K562 (cell line): Measurements from ENCODE around the gene HPCAL1. TPM values are rescaled to one million over a fixed set of nuclear protein-coding genes. Genes with fewer than 3 reads are reported as not detected.
A peak's percentile ranks its signal among the peaks of the same experiment; 100 is the strongest.

Source experiments
- ATF2 ChIP-seq: sonication (generic); formaldehyde crosslinking; IDR thresholded peaks from 2 replicates; pipeline ENCODE4 v1.8.1; 2022; ENCODE audit warnings: missing genetic modification reagents
- BDP1 ChIP-seq: IDR thresholded peaks from 3 replicates; pipeline ENCODE4 v1.6.1; 2011; ENCODE audit not compliant: insufficient read length, insufficient read depth
- CBX3 ChIP-seq, 2 experiments: IDR thresholded peaks; 1 replicate in 1 of 2; 2 replicates in 1 of 2; pipeline ENCODE4 v1.6.1; 2012; ENCODE audit warnings: inconsistent platforms in 2 of 2, low read length in 2 of 2, borderline replicate concordance in 1 of 2, control low read depth in 1 of 2
- FOS ChIP-seq: IDR thresholded peaks from 3 replicates; pipeline ENCODE4 v1.6.1; 2011; ENCODE audit not compliant: insufficient read length; ENCODE audit errors: extremely low read depth
- FOXM1 ChIP-seq, 2 experiments: fragments of 450-650 bp in 1 of 2; sonication (generic) in 1 of 2; formaldehyde crosslinking in 1 of 2; IDR thresholded peaks; 2 replicates each; pipeline versions ENCODE4 v1.6.1 to v1.9.0; 2017 to 2022; ENCODE audit warnings: low read depth in 2 of 2, mild to moderate bottlenecking in 2 of 2, missing genetic modification reagents in 1 of 2, moderate library complexity in 1 of 2
- GATA2 ChIP-seq: sonication (generic); formaldehyde crosslinking; IDR thresholded peaks from 2 replicates; pipeline ENCODE4 v1.4.0; 2020; ENCODE audit warnings: mild to moderate bottlenecking, missing genetic modification reagents
- HDAC1 ChIP-seq, 2 experiments: fragments of 450-650 bp; IDR thresholded peaks; 2 replicates each; pipeline ENCODE4 v1.6.1; 2016 to 2017; ENCODE audit warnings: inconsistent platforms in 1 of 2, mild to moderate bottlenecking in 1 of 2, moderate library complexity in 1 of 2
- HMG20A ChIP-seq: fragments of 450-650 bp; formaldehyde crosslinking; conservative IDR thresholded peaks from 2 replicates; pipeline ENCODE4 v1.4.0; 2020; ENCODE audit warnings: mild to moderate bottlenecking, mixed read lengths
- HOMEZ ChIP-seq: fragments of 250-450 bp; sonication (Bioruptor Pico); IDR thresholded peaks from 2 replicates; pipeline ENCODE4 v1.4.0; 2020; ENCODE audit warnings: mild to moderate bottlenecking, moderate library complexity
- KDM4B ChIP-seq, 2 experiments: fragments of 450-650 bp in 1 of 2; sonication (generic) in 1 of 2; IDR thresholded peaks; 2 replicates each; pipeline ENCODE4 v1.6.1; 2016 to 2017; ENCODE audit warnings: borderline replicate concordance in 2 of 2, antibody characterized with exemption in 1 of 2, low read depth in 1 of 2, mild to moderate bottlenecking in 1 of 2
- MBD2 ChIP-seq: sonication (generic); IDR thresholded peaks from 2 replicates; pipeline ENCODE4 v1.6.1; 2016; ENCODE audit warnings: low read depth, borderline replicate concordance
- PCBP1 ChIP-seq: fragments of 200-400 bp; formaldehyde crosslinking; IDR thresholded peaks from 2 replicates; pipeline ENCODE4 v1.6.1; 2018; ENCODE audit warnings: mild to moderate bottlenecking, low read depth, low read length; ENCODE audit not compliant: poor library complexity, severe bottlenecking
- SAP30 ChIP-seq: fragments of 200-600 bp; sonication (generic); IDR thresholded peaks from 2 replicates; pipeline ENCODE4 v1.6.1; 2012; ENCODE audit warnings: borderline replicate concordance, low read depth, mild to moderate bottlenecking, moderate library complexity, low read length, control low read depth, inconsistent platforms; ENCODE audit not compliant: insufficient read depth, poor library complexity, severe bottlenecking
- SMARCA4 ChIP-seq: fragments of 450-650 bp; IDR thresholded peaks from 2 replicates; pipeline ENCODE4 v1.6.1; 2016
- THAP12 ChIP-seq: fragments of 250-450 bp; sonication (Bioruptor Pico); IDR thresholded peaks from 2 replicates; pipeline ENCODE4 v1.9.0; 2021; ENCODE audit warnings: mild to moderate bottlenecking, inconsistent platforms
- THAP7 ChIP-seq: fragments of 250-450 bp; sonication (Bioruptor Pico); IDR thresholded peaks from 2 replicates; pipeline ENCODE4 v1.5.0; 2021
- VEZF1 ChIP-seq: fragments of 200-800 bp; sonication (Bioruptor generic); IDR thresholded peaks from 2 replicates; pipeline ENCODE4 v1.6.1; 2017; ENCODE audit warnings: missing genetic modification characterization, missing compliant biosample characterization
- WHSC1 ChIP-seq: IDR thresholded peaks from one replicate; pipeline ENCODE4 v1.6.1; 2012; ENCODE audit warnings: low read length, control low read depth, inconsistent platforms
- polyA plus RNA-seq, 8 experiments: library from polyadenylated mRNA; depleted of rRNA in 4 of 8; stranded (reverse) in 5 of 8; unstranded in 3 of 8; fragments of >200 nt; fragmentation: Nextera tagmentation in 2 of 8; fragmentation: Illumina TruSeq in 1 of 8; extraction: Ambion mirVana in 2 of 8; extraction: Trizol in 1 of 8; gene quantifications; 2 replicates each; pipeline versions ENCODE4 v1.2.1 to v1.2.3, GENCODE V29; 2011 to 2014; ENCODE audit warnings: inconsistent platforms in 1 of 8, missing spikeins in 1 of 8
- total RNA-seq, 7 experiments: library from RNA; depleted of rRNA in 6 of 7; stranded (reverse); fragments of >200 nt in 6 of 7; fragmentation: Illumina TruSeq in 2 of 7; extraction: Trizol in 2 of 7; gene quantifications; 2 replicates each; pipeline versions ENCODE4 v1.2.1 to v1.2.3, GENCODE V29; 2011 to 2021; ENCODE audit warnings: low replicate concordance in 1 of 7

The HPCAL1 gene
- total and polyA plus RNA-seq, 9 of the 15 experiments (the other 6 are each of a cell fraction or from before 2014, with no cell fraction given) = 2.7 to 65.5 (median 23.9) TPM

GRCh38 chr2:10332402-10333246 lies 29.9 kb downstream of the HPCAL1 start (continued):
- TF ChIP-seq VEZF1 (CRISPR knock-in tag) (0 out of 2 replicates have a peak, but pooled peaks have one; percentile 12), WHSC1 (no peak), BDP1 (no peak), HDAC1 (IDR thresholded peaks at IDR 0.05) (peak in 1 of 2 experiments; percentile 77; a peak in 2 of 4 replicates), CBX3 (IDR thresholded peaks at IDR 0.05; ENCODE audit: borderline replicate concordance in 1 of 2, low read length in 2 of 2) (no peak), GATA2 (CRISPR knock-in tag) (peak; percentile 44; the same call in 1 of the 2 replicates), SMARCA4 (peak; percentile 65), SAP30 (no peak), PCBP1 (no peak), FOS (no peak), THAP7 (CRISPR knock-in tag) (no peak), HMG20A (CRISPR knock-in tag) (no peak), ATF2 (CRISPR knock-in tag) (no peak), MBD2 (no peak), FOXM1 (IDR thresholded peaks at IDR 0.05; ENCODE audit: low read depth) (no peak), FOXM1 (CRISPR knock-in tag; IDR thresholded peaks at IDR 0.05; ENCODE audit: low read depth) (no peak), KDM4B (IDR thresholded peaks at IDR 0.05; ENCODE audit: borderline replicate concordance in 2 of 2, low read depth in 1 of 2) (no peak), THAP12 (no peak), HOMEZ (no peak)
